Measurements from ENCODE around the gene RANBP2. TPM values are rescaled to one million over a fixed set of nuclear protein-coding genes. Genes with fewer than 3 reads are reported as not detected.

Gene RANBP2
- total and polyA plus RNA-seq, 9 of the 15 experiments (the other 6 are each of a cell fraction or from before 2014, with no cell fraction given), result 11.7 to 97.4 (median 48.1) TPM

- TF ChIP-seq ZBTB40 (IDR thresholded peaks at IDR 0.05) (peak; percentile 45; the same call in 1 of the 2 replicates), ZBTB40 (CRISPR knock-in tag; IDR thresholded peaks at IDR 0.05) (no peak; the same call in 1 of the 2 replicates), NFYB (IDR thresholded peaks at IDR 0.05; ENCODE audit: extremely low read depth, insufficient read length) (no peak), ELK1 (CRISPR knock-in tag; IDR thresholded peaks at IDR 0.05) (no peak), ZHX1 (conservative IDR thresholded peaks at IDR 0.05; ENCODE audit: low read length) (0 out of 2 replicates have a peak, but pooled peaks have one; percentile 68), CHCHD3 (CRISPR knock-in tag; IDR thresholded peaks at IDR 0.05) (no peak), NKRF (IDR thresholded peaks at IDR 0.05; ENCODE audit: borderline replicate concordance) (peak; percentile 83; the same call in 1 of the 2 replicates), OTX1 (CRISPR knock-in tag; IDR thresholded peaks at IDR 0.05) (no peak), DIDO1 (tag; IDR thresholded peaks at IDR 0.05; ENCODE audit: low read depth) (peak; percentile 74; the same call in 1 of the 2 replicates), BRCA1 (IDR thresholded peaks at IDR 0.05) (no peak), BRCA1 (CRISPR knock-in tag; IDR thresholded peaks at IDR 0.05) (no peak), EZH2 (IDR thresholded peaks at IDR 0.05; ENCODE audit: borderline replicate concordance, low read depth, low read length) (no peak)
These were observed at the start of gene RANBP2 (continued) for GRCh38 chr2:108719149-108720044.
